A673 (cell line): ENCODE data around the gene CEP170B.

Source experiments
- CTCF ChIP-seq: fragments of 300-800, 200-600 bp; sonication (generic); conservative IDR thresholded peaks from 2 replicates; pipeline ENCODE4 v1.5.1; 2017; ENCODE audit warnings: low read depth, mild to moderate bottlenecking, antibody characterized with exemption, low read length, moderate library complexity, mixed read lengths
- EZH2 ChIP-seq: fragments of 200-600 bp; sonication (generic); IDR thresholded peaks from 2 replicates; pipeline ENCODE4 v1.6.1; 2017; ENCODE audit warnings: borderline replicate concordance, low read depth, mild to moderate bottlenecking, mixed read lengths, antibody characterized with exemption, low read length; ENCODE audit not compliant: poor library complexity, severe bottlenecking

DNA sequence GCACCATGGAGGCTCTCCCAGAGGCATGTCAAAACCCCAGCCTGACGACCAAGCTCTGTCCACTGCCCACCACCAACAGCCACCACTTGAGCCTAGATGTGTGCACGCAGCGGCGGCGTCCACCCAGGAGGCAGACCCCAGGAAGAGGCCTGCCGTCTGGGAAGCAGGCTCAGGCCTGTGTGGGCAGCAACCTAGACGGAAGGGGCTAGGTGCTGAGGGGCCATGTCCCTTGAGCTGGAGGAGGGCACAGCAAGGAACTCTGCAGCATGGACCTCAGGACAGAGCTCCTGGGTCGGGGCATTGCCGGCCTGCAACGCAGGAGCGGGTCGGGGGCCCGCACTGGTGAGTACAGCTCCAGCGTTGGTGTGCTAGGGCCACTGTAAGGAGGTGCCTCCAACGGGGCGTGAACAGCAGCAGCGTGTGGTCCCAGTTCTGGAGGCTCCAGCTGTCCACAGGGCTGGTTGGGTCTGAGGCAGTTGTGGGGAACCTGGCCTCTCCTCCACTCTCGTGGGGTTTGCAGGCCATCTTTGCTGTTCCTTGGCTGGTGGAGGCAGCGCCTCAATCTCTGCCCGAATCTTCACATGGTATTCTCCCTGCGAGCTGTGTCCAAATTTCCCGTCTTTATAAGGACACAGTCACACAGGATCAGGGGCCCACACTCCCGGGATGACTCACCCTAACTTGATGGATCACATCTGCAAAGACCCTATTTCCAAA, 43.7 kb upstream of the CEP170B start:
- TF ChIP-seq CTCF (no peak), EZH2 (no peak)
